Stomach (tissue), 9 donors: ENCODE measurements around the gene GRAMD4. TPM values are rescaled to one million over a fixed set of nuclear protein-coding genes. Genes with fewer than 3 reads are reported as not detected.

Source experiments
- DNase-seq, 2 donors: peaks; one replicate each; pipeline versions ENCODE4 v3.0.0 to v3.0.0-alpha.2; 2013 to 2019
- H3K27ac ChIP-seq, 5 donors: fragments of 200-600 bp in 4 of 5; sonication (generic) in 4 of 5; one replicate each; pipeline ENCODE4 v1.5.1; 2013 to 2019; ENCODE audit warnings: mild to moderate bottlenecking in 1 of 5, moderate library complexity in 1 of 5
- H3K27me3 ChIP-seq, 3 donors: fragments of 200-600 bp; sonication (generic); one replicate each; pipeline ENCODE4 v1.5.1; 2017 to 2019; ENCODE audit warnings: mixed run types in 1 of 3
- H3K36me3 ChIP-seq, 4 donors: fragments of 200-600 bp; sonication (generic); 1 replicate in 3 of 4; 2 replicates in 1 of 4; pipeline ENCODE4 v1.5.1; 2016 to 2019
- H3K4me1 ChIP-seq, 4 donors: fragments of 200-600 bp; sonication (generic); one replicate each; pipeline ENCODE4 v1.5.1; 2016 to 2019
- H3K4me3 ChIP-seq, 4 donors: fragments of 200-600 bp; sonication (generic) in 3 of 4; one replicate each; pipeline ENCODE4 v1.5.1; 2016 to 2019; ENCODE audit warnings: mild to moderate bottlenecking in 1 of 4
- H3K9me3 ChIP-seq, 4 donors: fragments of 200-600 bp; sonication (generic); one replicate each; pipeline ENCODE4 v1.5.1; 2016 to 2019
- EP300 ChIP-seq: sonication (generic); formaldehyde crosslinking; IDR thresholded peaks from one replicate; pipeline ENCODE4 v1.6.1; 2017; ENCODE audit warnings: antibody characterized with exemption
- POLR2A ChIP-seq, 4 donors: fragments of 450-650 bp; IDR thresholded peaks; one replicate each; pipeline ENCODE4 v1.6.1; 2016; ENCODE audit warnings: antibody characterized with exemption in 4 of 4, control low read depth in 2 of 4, mild to moderate bottlenecking in 1 of 4, moderate library complexity in 1 of 4
- POLR2AphosphoS5 ChIP-seq, 3 donors: sonication (generic); formaldehyde crosslinking; IDR thresholded peaks; one replicate each; pipeline ENCODE4 v1.6.1; 2016; ENCODE audit warnings: antibody characterized with exemption in 3 of 3
- WGBS, 5 donors: extraction: QIAGEN DNeasy Blood & Tissue Kit in 3 of 5; methylation state at CpG; one replicate each; pipeline versions ENCODE4 v1.1.5 to v1.1.7; 2013 to 2018; 5-methylcytosine and 5-hydroxymethylcytosine counted together
- intact Hi-C: fragments of 100-400 bp; cut with DNase I; formaldehyde crosslinking; loops from one replicate; pipeline ENCODE4 v1.15.1; 2023; ENCODE audit warnings: low total_unique reads
- polyA plus RNA-seq, 3 donors: library from polyadenylated mRNA; stranded (reverse); fragments of 200-250 nt; gene quantifications; one replicate each; pipeline ENCODE4 v1.2.3, GENCODE V29; 2013
- total RNA-seq, 5 donors: library from RNA; depleted of rRNA; stranded (reverse); fragments of >200 nt; gene quantifications; one replicate each; pipeline versions ENCODE4 v1.1.0 to v1.2.3, GENCODE V29; 2014 to 2016
- TF ChIP-seq, protein P1 (sequence below), 7 experiments: fragments of 450-650 bp in 4 of 7; fragments of 200-600 bp in 3 of 7; sonication (generic) in 3 of 7; IDR thresholded peaks; one replicate each; pipeline ENCODE4 v1.5.1; 2016 to 2019; ENCODE audit warnings: antibody characterized with exemption in 7 of 7, control low read depth in 2 of 7, mild to moderate bottlenecking in 1 of 7
- donor health status: healthy with polysubstance abuse.
- donor health status: Bipolar disorder and iron deficiency.
- donor health status: healthy.

GRAMD4 gene
- total and polyA plus RNA-seq, 8 donors, result 7.4 to 452 (median 21.0) TPM

DNA sequence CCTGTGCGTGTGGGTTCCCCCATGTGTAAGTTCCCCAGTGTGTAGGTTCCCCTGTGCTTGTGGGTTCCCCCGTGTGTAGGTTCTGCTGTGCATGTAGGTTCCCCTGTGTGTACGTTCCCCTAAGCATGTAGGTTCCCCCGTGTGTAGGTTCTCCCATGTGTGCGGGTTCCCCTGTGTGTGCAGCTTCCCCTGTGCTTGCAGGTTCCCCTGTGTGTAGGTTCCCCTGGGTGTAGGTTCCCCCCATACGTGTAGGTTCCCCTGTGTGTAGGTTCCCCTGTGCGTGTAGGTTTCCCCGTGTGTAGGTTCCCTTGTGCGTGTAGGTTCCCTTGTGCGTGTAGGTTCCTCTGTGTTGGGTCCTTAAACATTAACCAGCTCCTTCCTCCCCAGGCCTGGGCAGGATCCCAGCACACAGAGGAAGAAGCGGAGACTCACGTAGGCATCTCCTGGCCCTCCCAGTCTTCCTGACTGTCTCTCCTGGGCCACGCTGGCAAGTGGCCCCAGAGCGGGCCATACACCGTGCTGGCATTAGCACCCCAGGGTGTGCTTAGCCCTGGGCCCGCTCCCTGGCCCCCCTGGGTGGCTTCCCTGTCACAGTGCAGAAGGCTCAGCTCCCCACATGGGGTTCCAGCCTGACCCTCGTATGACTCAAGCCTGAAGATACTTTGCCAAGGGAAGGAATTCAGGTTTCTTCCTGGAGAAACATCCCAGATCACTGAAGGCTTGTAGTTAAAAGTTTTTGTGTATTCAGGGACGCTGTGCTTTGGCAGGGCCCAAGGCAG lies 2.8 kb upstream of the GRAMD4 start:
- H3K27ac ChIP-seq, result peak overlapping the region in 3 of 5 donors; percentile 4 to 67 (median 46)
- peaks cover 47 to 73% (median 62%) of the 10 kb centered on the region in 4 donors for H3K4me1 ChIP-seq
- no peak overlapping the region for H3K4me3 ChIP-seq
- no peak for DNase-seq
- 52 to 65% (median 60%) methylated on average over 18 of the region's 18 CpGs for WGBS, 5 donors
- H3K27me3 ChIP-seq, result no peaks in the 10 kb centered on the region
- no peak for TF ChIP-seq POLR2AphosphoS5 (IDR thresholded peaks at IDR 0.05)
- no peak for TF ChIP-seq EP300
- TF ChIP-seq, protein P1, sequence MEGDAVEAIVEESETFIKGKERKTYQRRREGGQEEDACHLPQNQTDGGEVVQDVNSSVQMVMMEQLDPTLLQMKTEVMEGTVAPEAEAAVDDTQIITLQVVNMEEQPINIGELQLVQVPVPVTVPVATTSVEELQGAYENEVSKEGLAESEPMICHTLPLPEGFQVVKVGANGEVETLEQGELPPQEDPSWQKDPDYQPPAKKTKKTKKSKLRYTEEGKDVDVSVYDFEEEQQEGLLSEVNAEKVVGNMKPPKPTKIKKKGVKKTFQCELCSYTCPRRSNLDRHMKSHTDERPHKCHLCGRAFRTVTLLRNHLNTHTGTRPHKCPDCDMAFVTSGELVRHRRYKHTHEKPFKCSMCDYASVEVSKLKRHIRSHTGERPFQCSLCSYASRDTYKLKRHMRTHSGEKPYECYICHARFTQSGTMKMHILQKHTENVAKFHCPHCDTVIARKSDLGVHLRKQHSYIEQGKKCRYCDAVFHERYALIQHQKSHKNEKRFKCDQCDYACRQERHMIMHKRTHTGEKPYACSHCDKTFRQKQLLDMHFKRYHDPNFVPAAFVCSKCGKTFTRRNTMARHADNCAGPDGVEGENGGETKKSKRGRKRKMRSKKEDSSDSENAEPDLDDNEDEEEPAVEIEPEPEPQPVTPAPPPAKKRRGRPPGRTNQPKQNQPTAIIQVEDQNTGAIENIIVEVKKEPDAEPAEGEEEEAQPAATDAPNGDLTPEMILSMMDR (IDR thresholded peaks at IDR 0.05), result no peak
- no peak for TF ChIP-seq POLR2A (IDR thresholded peaks at IDR 0.05)
- intact Hi-C loops, result no loop called here
- H3K36me3 ChIP-seq, result no peaks in the 10 kb centered on the region
- H3K9me3 ChIP-seq, result no peaks in the 10 kb centered on the region

DNA sequence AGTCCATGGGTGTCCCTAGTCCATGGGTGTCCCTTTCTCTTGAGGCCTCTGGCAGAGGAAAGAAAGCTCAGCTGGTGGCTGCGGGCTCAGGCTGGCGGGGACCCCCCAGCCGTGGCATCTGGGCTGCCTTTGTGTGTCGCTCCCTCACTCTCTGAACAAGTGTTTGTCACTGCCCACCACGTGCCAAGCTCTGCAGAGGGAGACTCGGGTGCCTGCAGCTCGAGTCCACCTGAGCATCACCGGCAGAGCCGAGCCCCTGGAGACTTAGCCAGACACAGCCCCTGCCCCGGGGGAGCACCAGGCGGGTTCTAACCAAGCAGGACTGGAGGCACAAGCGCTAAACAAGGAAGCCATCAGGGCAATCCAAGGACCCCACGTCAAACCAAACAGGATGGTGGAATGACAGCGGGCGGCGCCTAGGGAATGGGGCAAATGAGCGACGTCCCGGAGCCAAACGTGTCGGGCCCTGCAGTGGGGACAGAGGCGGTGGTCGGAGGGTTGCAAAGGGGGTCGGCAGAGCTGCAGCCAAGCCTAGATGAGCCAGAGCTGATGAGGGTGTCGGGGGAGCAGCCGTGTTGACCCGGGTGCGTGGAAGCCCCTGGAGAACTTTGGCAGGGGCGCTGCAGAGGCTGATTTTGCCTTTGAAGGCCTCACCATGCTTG lies 2.1 kb upstream of the GRAMD4 start:
- H3K4me1 ChIP-seq, result peaks cover 40 to 66% (median 56%) of the 10 kb centered on the region in 4 donors
- peak overlapping the region in 3 of 5 donors; percentile 4 to 67 (median 46) for H3K27ac ChIP-seq
- intact Hi-C loops, result no loop called here

DNA sequence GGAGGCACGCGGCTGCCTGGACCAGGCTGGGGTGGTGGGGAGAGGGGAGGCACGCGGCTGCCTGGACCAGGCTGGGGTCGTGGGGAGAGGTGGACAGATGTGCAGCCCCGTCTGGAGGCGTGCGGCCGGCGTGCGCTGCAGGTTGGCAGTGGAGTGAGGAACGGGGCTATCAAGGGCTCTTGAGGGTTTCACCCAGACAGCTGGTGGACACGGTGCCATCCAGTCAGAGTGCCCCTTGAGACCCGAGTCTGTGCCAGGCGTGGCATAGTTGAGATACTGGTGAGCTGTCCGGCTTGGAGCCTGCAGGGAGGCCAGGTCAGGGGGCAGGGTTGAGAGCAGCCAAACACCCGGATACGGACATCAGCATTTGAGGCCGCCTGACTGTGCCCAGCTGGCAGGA lies 1.5 kb upstream of the GRAMD4 start:
- WGBS, 5 donors, result 63 to 81% (median 77%) methylated on average over 13 to 19 of the region's 19 CpGs
- Histone ChIP-seq H3K4me1 (peaks cover 34 to 64% (median 51%) of the 10 kb centered on the region in 4 donors), H3K4me3 (no peak overlapping the region), H3K9me3 (no peaks in the 10 kb centered on the region), H3K36me3 (no peaks in the 10 kb centered on the region), H3K27ac (peak overlapping the region in 1 of 5 donors; percentile 12), H3K27me3 (no peaks in the 10 kb centered on the region)
- intact Hi-C loops, result no loop called here
- TF ChIP-seq, protein P1 (IDR thresholded peaks at IDR 0.05), result no peak
- TF ChIP-seq POLR2AphosphoS5 (IDR thresholded peaks at IDR 0.05), result no peak
- no peak for TF ChIP-seq POLR2A (IDR thresholded peaks at IDR 0.05)
- TF ChIP-seq EP300, result no peak
- DNase-seq, result no peak

More for the DNA sequence above, 2.1 kb upstream of the GRAMD4 start:
- no peak for TF ChIP-seq EP300
- TF ChIP-seq POLR2A (IDR thresholded peaks at IDR 0.05), result no peak
- TF ChIP-seq POLR2AphosphoS5 (IDR thresholded peaks at IDR 0.05), result no peak
- TF ChIP-seq, protein P1 (IDR thresholded peaks at IDR 0.05), result no peak
- Histone ChIP-seq H3K36me3 (no peaks in the 10 kb centered on the region), H3K4me3 (no peak overlapping the region), H3K27me3 (no peaks in the 10 kb centered on the region), H3K9me3 (no peaks in the 10 kb centered on the region)
- DNase-seq, result no peak
- 78 to 90% (median 85%) methylated on average over 23 to 29 of the region's 29 CpGs for WGBS, 5 donors

DNA sequence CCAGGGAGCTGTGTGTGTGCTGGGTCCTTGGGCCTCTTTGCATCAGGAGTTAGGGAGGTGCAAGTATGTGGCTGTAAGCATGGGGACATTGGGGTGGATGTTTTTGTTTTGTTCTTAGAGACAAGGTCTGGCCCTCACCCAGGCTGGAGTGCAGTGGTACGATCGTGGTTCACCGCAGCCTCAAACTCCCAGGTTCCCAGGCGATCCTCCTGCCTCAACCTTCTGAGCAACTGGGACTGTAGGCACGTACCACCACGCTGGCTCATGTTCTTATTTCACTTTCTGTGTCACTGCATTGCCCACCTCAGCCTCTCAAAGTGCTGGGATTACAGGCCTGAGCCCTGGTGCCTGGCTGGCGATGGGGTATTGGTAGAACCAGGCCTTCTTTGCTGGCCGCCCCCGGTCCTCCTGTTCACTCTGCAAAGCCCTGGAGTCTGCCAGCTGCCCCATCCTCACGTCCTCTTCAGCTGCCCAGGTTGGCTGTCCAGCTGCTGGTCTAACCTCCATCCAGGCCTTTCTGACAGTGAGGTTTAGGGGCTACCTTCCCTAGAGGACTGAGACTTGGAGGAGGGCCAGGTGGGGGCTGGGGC lies 851 bp upstream of the GRAMD4 start:
- DNase-seq, result no peak
- H3K4me1 ChIP-seq, result peaks cover 32 to 57% (median 44%) of the 10 kb centered on the region in 4 donors
- intact Hi-C loops, result no loop called here
- H3K9me3 ChIP-seq, result no peaks in the 10 kb centered on the region
- no peaks in the 10 kb centered on the region for H3K36me3 ChIP-seq
- H3K27me3 ChIP-seq, result no peaks in the 10 kb centered on the region
- no peak for TF ChIP-seq POLR2A (IDR thresholded peaks at IDR 0.05)
- H3K27ac ChIP-seq, result peak overlapping the region in 4 of 5 donors; percentile 30 to 66 (median 46)
- no peak overlapping the region for H3K4me3 ChIP-seq
- 68 to 83% (median 79%) methylated on average over 10 of the region's 10 CpGs for WGBS, 5 donors
